SK-N-MC (cell line): ENCODE measurements around the gene KRT5.

Experiments used
- EZH2 ChIP-seq: fragments of 200-600 bp; sonication (generic); IDR thresholded peaks from one replicate; pipeline ENCODE4 v1.6.1; 2017; ENCODE audit warnings: antibody characterized with exemption
- FOXP2 ChIP-seq: optimal IDR thresholded peaks from 2 replicates; pipeline ENCODE3; 2011; ENCODE audit warnings: mild to moderate bottlenecking, moderate library complexity; ENCODE audit not compliant: insufficient read depth; ENCODE audit errors: extremely low read length, control extremely low read depth
- POLR2AphosphoS5 ChIP-seq: IDR thresholded peaks from 2 replicates; pipeline ENCODE4 v1.6.1; 2012; ENCODE audit warnings: mild to moderate bottlenecking, low read depth, low read length, borderline replicate concordance

- TF ChIP-seq POLR2AphosphoS5: no peak
- TF ChIP-seq EZH2: no peak
- TF ChIP-seq FOXP2: no peak
Measured at GRCh38 chr12:52552681-52553195, 32.5 kb upstream of the KRT5 start, which contains the start of gene KRT71.
